Measurements from ENCODE around the gene LONRF2. TPM values are rescaled to one million over a fixed set of nuclear protein-coding genes. Genes with fewer than 3 reads are reported as not detected.

Gene LONRF2
- total and polyA plus RNA-seq, 8 donors, result 2.5 to 4.6 (median 3.4) TPM

DNA sequence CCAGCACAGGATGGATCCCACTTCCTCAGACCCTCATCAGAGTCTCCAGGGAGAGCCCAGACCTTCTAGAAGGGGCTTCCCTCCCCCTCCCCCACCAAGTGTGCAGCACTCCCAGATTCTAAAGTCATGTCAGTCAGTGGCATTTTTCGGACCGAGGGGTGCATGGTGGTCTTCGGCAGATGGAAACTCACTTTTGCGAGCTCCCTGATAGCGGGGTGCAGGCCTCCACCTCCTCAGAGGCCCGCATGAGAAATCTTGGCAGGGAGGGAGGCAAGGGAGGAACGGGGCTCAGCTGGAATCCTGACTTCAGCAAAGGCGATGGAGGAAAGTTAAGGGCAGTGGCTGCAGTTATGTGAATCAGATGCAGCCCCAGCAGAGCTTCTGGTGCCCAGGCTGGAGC, 58.2 kb downstream of the LONRF2 start:
- Histone ChIP-seq H3K4me3 (no peak overlapping the region), H3K27ac (no peak overlapping the region), H3K4me1 (peaks cover 0 to 7% of the 10 kb centered on the region in 2 donors), H3K36me3 (no peaks in the 10 kb centered on the region), H3K9me3 (no peaks in the 10 kb centered on the region), H3K27me3 (no peaks in the 10 kb centered on the region)
- TF ChIP-seq, protein P1, sequence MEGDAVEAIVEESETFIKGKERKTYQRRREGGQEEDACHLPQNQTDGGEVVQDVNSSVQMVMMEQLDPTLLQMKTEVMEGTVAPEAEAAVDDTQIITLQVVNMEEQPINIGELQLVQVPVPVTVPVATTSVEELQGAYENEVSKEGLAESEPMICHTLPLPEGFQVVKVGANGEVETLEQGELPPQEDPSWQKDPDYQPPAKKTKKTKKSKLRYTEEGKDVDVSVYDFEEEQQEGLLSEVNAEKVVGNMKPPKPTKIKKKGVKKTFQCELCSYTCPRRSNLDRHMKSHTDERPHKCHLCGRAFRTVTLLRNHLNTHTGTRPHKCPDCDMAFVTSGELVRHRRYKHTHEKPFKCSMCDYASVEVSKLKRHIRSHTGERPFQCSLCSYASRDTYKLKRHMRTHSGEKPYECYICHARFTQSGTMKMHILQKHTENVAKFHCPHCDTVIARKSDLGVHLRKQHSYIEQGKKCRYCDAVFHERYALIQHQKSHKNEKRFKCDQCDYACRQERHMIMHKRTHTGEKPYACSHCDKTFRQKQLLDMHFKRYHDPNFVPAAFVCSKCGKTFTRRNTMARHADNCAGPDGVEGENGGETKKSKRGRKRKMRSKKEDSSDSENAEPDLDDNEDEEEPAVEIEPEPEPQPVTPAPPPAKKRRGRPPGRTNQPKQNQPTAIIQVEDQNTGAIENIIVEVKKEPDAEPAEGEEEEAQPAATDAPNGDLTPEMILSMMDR (IDR thresholded peaks at IDR 0.05), result no peak
- ATAC-seq, result no peak
- peak in 1 of 4 donors; percentile 11 for DNase-seq
- intact Hi-C loops (cut with DNase I), result no loop called here

DNA sequence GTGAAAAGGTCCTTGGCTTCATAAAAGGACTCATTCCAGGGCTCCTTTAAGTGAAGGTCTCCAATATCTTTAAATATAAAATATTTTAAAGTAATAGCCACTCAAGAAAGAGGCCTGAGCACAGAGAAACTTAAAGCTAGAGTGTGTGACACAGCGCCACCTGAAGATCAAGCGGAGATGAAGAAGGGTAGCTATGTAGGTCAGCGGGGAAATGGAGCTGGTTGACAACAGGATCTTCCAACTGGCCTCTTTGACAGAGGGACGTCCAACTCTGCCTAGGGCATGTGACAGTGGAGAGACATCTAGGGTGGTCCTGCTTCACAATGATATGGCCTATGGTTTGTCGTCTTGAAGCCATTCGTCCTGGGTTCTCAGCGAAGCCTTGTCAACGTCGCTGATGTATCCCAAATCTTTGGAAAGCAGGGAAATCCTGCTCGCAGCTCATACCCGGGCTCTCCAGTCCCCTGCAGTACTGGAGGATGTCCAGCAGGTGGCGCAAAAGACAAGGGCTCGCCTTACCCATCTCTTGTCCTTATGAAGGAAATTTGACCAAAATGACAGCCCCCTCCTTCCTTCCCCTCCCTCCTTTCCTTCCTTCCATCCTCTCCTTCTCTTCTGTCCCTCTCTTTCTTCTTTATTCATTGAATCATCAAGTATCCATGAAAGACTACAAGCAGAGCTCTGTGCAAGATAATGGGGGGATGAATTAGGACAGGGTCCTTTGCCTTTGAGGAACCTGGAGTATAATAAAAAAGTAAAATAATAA, 59.6 kb downstream of the LONRF2 start:
- H3K4me3 ChIP-seq, result no peak overlapping the region
- H3K36me3 ChIP-seq, result no peaks in the 10 kb centered on the region
- ATAC-seq (peak; percentile 88), DNase-seq (peak in 3 of 4 donors; percentile 37 to 70 (median 59))
- intact Hi-C loops (cut with DNase I), result no loop called here
- H3K9me3 ChIP-seq, result no peaks in the 10 kb centered on the region
- no peaks in the 10 kb centered on the region for H3K27me3 ChIP-seq
- TF ChIP-seq, protein P1 (IDR thresholded peaks at IDR 0.05), result peak; percentile 93 to 98
- peaks cover 0 to 7% of the 10 kb centered on the region in 2 donors for H3K4me1 ChIP-seq
- H3K27ac ChIP-seq, result no peak overlapping the region

DNA sequence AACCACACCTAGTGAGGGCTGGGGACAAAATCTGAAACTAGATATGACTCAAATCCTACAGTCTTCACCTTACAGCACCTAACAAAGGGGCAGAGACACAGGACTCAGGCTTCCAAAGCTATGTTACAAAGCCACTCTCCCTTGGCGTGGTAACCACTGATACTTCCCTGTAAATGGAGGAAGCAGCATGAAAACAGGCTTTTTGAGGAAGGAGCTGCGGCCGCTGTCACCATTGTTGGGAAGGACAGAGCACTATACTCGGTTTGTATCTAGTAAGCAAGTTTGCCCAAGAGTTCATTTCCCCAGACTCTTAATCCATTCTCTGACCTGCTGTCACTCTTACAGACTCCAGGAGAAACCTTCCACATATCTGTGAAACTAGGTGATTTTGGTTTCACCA, 60.3 kb downstream of the LONRF2 start:
- peak; percentile 52 for ATAC-seq
- H3K27ac ChIP-seq, result no peak overlapping the region
- H3K4me1 ChIP-seq, result peaks cover 0 to 7% of the 10 kb centered on the region in 2 donors
- no peaks in the 10 kb centered on the region for H3K36me3 ChIP-seq
- intact Hi-C loops (cut with DNase I), result no loop called here
- H3K27me3 ChIP-seq, result no peaks in the 10 kb centered on the region
- H3K4me3 ChIP-seq, result no peak overlapping the region
- TF ChIP-seq, protein P1 (IDR thresholded peaks at IDR 0.05), result no peak
- DNase-seq, result peak in 1 of 4 donors; percentile 52
- H3K9me3 ChIP-seq, result no peaks in the 10 kb centered on the region

- Histone ChIP-seq H3K9me3 (no peaks in the 10 kb centered on the region), H3K4me1 (peaks cover 0 to 7% of the 10 kb centered on the region in 2 donors), H3K27ac (no peak overlapping the region), H3K36me3 (no peaks in the 10 kb centered on the region), H3K27me3 (no peaks in the 10 kb centered on the region), H3K4me3 (no peak overlapping the region)
- TF ChIP-seq, protein P1 (IDR thresholded peaks at IDR 0.05), result peak; percentile 22 to 54
- ATAC-seq, result peak; percentile 76
- peak in 3 of 4 donors; percentile 48 to 91 (median 72) for DNase-seq
- intact Hi-C loops (cut with DNase I), result no loop called here
Observed at GRCh38 chr2:100260712-100261620, 61.3 kb downstream of the LONRF2 start.

- peaks cover 0 to 7% of the 10 kb centered on the region in 2 donors for H3K4me1 ChIP-seq
- ATAC-seq (no peak), DNase-seq (no peak)
- no peaks in the 10 kb centered on the region for H3K9me3 ChIP-seq
- no peaks in the 10 kb centered on the region for H3K36me3 ChIP-seq
- no peak overlapping the region for H3K4me3 ChIP-seq
- TF ChIP-seq, protein P1 (IDR thresholded peaks at IDR 0.05), result no peak
- intact Hi-C loops (cut with DNase I), result no loop called here
- H3K27me3 ChIP-seq, result no peaks in the 10 kb centered on the region
- H3K27ac ChIP-seq, result no peak overlapping the region
Observed at GRCh38 chr2:100259106-100259505, 63.2 kb downstream of the LONRF2 start.

All from left lung (tissue), 10 donors.